ENCODE results near the gene KCNMB4.

The KCNMB4 gene

DNA sequence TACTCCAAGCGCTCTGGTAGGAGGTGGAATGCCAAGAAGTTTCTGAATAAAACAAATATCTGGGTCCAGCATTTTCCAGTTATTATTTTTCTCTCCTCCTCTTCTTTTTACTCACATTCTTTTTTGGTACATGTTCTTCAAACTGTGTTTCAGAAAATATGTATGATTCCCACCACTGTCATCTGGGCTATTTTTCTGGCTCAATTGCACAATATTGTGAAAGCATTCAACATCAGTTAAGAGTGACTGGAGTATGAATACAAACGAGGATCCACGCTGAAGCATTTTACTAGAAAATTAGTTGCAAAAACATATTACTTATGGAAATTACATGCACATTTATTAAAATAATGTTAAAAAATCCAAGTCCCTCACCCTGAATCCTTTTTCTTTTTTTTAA, 61.5 kb downstream of the KCNMB4 start:
- no peak overlapping the region for H3K4me3 ChIP-seq (ENCODE audit: low read length)
- H3K4me1 ChIP-seq (ENCODE audit: control insufficient read depth, insufficient read depth, low read length): no peaks in the 10 kb centered on the region
- H3K9me3 ChIP-seq (ENCODE audit: control insufficient read depth, insufficient read depth, low read length): no peaks in the 10 kb centered on the region
- H3K27ac ChIP-seq (ENCODE audit: low read length): no peak overlapping the region
- no CpG with 5 or more reads among the region's 3 CpGs for WGBS (ENCODE audit: insufficient coverage, insufficient read length)
- no peak for DNase-seq (ENCODE audit: low read depth, low spot score)
- H3K36me3 ChIP-seq (ENCODE audit: control insufficient read depth, insufficient read depth, low read length): no peaks in the 10 kb centered on the region
- H3K27me3 ChIP-seq (ENCODE audit: control insufficient read depth, insufficient read depth, low read length): no peaks in the 10 kb centered on the region

DNA sequence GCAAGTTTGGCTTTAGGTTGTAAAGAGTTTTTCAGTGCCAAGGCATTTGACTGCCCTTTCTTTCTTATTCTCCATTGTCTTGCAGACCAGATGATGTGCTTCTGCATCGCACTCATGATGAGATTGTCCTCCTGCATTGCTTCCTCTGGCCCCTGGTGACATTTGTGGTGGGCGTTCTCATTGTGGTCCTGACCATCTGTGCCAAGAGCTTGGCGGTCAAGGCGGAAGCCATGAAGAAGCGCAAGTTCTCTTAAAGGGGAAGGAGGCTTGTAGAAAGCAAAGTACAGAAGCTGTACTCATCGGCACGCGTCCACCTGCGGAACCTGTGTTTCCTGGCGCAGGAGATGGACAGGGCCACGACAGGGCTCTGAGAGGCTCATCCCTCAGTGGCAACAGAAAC, 64.3 kb downstream of the KCNMB4 start:
- DNase-seq (ENCODE audit: low read depth, low spot score): no peak
- no CpG with 5 or more reads among the region's 11 CpGs for WGBS (ENCODE audit: insufficient coverage, insufficient read length)
- Histone ChIP-seq H3K4me3 (ENCODE audit: low read length) (no peak overlapping the region), H3K27ac (ENCODE audit: low read length) (no peak overlapping the region), H3K36me3 (ENCODE audit: control insufficient read depth, insufficient read depth, low read length) (no peaks in the 10 kb centered on the region), H3K27me3 (ENCODE audit: control insufficient read depth, insufficient read depth, low read length) (no peaks in the 10 kb centered on the region), H3K4me1 (ENCODE audit: control insufficient read depth, insufficient read depth, low read length) (no peaks in the 10 kb centered on the region), H3K9me3 (ENCODE audit: control insufficient read depth, insufficient read depth, low read length) (no peaks in the 10 kb centered on the region)

GRCh38 chr12:70436836-70437235, 70.7 kb downstream of the KCNMB4 start:
- Histone ChIP-seq H3K27me3 (ENCODE audit: control insufficient read depth, insufficient read depth, low read length) (no peaks in the 10 kb centered on the region), H3K9me3 (ENCODE audit: control insufficient read depth, insufficient read depth, low read length) (no peaks in the 10 kb centered on the region), H3K4me1 (ENCODE audit: control insufficient read depth, insufficient read depth, low read length) (no peaks in the 10 kb centered on the region), H3K4me3 (ENCODE audit: low read length) (no peak overlapping the region), H3K27ac (ENCODE audit: low read length) (no peak overlapping the region), H3K36me3 (ENCODE audit: control insufficient read depth, insufficient read depth, low read length) (no peaks in the 10 kb centered on the region)
- no peak for DNase-seq (ENCODE audit: low read depth, low spot score)

DNA sequence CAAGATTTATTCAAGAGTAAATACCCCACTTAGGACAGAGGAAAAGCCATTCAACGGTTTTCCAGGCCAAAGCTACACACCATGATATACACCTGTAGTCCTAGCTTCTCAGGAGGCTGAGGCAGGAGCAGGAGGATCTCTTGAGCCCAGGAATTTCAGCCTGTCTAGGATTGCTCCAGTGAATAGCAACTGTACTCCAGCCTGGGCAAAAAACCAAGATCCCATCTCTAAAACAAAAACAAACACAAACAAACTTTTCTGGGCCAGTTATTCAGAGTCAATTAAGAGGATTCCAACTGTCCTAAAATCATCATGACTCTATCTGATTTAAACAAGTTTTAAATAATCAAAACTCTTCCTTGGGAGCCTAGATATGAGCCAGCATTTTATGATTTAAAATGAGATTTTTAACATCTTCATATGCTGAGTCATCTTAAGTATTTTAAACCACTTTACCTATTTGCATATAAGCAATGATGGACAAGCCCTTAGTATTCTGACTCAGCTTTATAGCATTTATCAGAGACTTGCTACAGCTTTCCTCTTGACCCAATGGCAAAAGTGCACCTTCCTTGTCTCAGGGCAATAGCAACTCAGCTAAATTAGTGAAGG, 77.1 kb downstream of the KCNMB4 start:
- Histone ChIP-seq H3K36me3 (ENCODE audit: control insufficient read depth, insufficient read depth, low read length) (no peaks in the 10 kb centered on the region), H3K4me1 (ENCODE audit: control insufficient read depth, insufficient read depth, low read length) (no peaks in the 10 kb centered on the region), H3K27me3 (ENCODE audit: control insufficient read depth, insufficient read depth, low read length) (no peaks in the 10 kb centered on the region), H3K9me3 (ENCODE audit: control insufficient read depth, insufficient read depth, low read length) (no peaks in the 10 kb centered on the region), H3K27ac (ENCODE audit: low read length) (no peak overlapping the region), H3K4me3 (ENCODE audit: low read length) (no peak overlapping the region)
- WGBS (ENCODE audit: insufficient coverage, insufficient read length): no CpG with 5 or more reads among the region's 1 CpG
- no peak for DNase-seq (ENCODE audit: low read depth, low spot score)

DNA sequence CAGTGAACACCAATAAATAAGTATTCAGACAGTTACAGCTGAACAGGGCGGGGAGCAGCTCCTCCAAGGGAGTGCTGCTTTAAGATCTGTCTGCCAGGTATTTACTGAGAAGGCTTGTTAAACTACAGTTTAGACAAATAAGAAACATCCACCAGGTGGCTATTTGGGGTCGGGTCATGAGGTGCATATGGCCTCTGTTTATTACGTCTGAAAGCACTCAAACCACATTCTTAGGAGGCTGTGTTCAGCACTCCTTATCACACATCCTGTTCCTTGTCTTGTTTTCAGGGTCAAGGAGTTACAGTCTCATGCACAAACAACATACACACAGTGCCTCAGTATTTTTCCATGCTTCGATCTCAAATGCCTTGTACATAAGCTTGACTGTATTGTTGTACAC, 78.8 kb downstream of the KCNMB4 start:
- no CpG with 5 or more reads among the region's 4 CpGs for WGBS (ENCODE audit: insufficient coverage, insufficient read length)
- DNase-seq (ENCODE audit: low read depth, low spot score): no peak
- H3K27me3 ChIP-seq (ENCODE audit: control insufficient read depth, insufficient read depth, low read length): no peaks in the 10 kb centered on the region

GRCh38 chr12:70448371-70448770, 82.3 kb downstream of the KCNMB4 start:
- Histone ChIP-seq H3K4me3 (ENCODE audit: low read length) (no peak overlapping the region), H3K27ac (ENCODE audit: low read length) (no peak overlapping the region), H3K4me1 (ENCODE audit: control insufficient read depth, insufficient read depth, low read length) (no peaks in the 10 kb centered on the region), H3K27me3 (ENCODE audit: control insufficient read depth, insufficient read depth, low read length) (no peaks in the 10 kb centered on the region), H3K36me3 (ENCODE audit: control insufficient read depth, insufficient read depth, low read length) (no peaks in the 10 kb centered on the region), H3K9me3 (ENCODE audit: control insufficient read depth, insufficient read depth, low read length) (0 out of 2 replicates have a peak, but pooled peaks cover 4% of the 10 kb centered on the region)
- no CpG with 5 or more reads among the region's 4 CpGs for WGBS (ENCODE audit: insufficient coverage, insufficient read length)
- no peak for DNase-seq (ENCODE audit: low read depth, low spot score)

More for the DNA sequence above, 78.8 kb downstream of the KCNMB4 start:
- Histone ChIP-seq H3K27ac (ENCODE audit: low read length) (no peak overlapping the region), H3K36me3 (ENCODE audit: control insufficient read depth, insufficient read depth, low read length) (no peaks in the 10 kb centered on the region), H3K4me1 (ENCODE audit: control insufficient read depth, insufficient read depth, low read length) (no peaks in the 10 kb centered on the region), H3K9me3 (ENCODE audit: control insufficient read depth, insufficient read depth, low read length) (0 out of 2 replicates have a peak, but pooled peaks cover 1% of the 10 kb centered on the region), H3K4me3 (ENCODE audit: low read length) (no peak overlapping the region)

DNA sequence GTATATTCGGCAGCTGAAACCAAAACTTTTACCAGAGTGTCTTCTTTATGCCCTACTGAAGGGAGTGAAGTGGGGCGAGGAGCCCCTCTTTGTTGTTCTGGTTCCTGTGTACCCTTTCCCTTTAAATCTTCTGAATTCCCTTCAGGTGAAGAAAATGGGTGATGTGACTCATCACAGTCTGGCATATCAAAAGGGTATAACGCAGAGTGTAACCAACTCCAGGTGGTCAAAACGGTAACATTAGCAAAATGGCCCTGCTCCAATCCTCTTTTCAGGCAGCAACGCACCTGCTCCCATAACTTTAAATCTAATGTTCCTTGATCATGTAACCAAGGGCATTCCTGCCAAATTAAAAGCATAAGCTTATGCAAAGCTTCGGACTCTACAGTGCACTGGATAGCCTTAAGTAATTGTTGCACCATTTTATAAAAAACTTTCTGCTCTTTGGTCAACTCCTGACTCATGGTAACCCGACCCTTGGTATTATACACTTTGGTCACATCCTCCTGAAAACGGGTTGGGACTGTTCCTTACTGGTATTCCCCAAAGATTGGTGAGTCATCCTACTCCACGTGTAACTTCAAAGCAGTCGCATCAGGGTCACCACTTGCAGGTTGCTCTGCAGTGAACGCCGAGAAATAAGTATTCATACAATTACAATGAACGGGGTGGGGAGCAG, 83.1 kb downstream of the KCNMB4 start:
- DNase-seq (ENCODE audit: low read depth, low spot score): no peak
- WGBS (ENCODE audit: insufficient coverage, insufficient read length): no CpG with 5 or more reads among the region's 13 CpGs
- H3K27me3 ChIP-seq (ENCODE audit: control insufficient read depth, insufficient read depth, low read length): no peaks in the 10 kb centered on the region

GRCh38 chr12:70449753-70450341, 83.8 kb downstream of the KCNMB4 start:
- no peak for DNase-seq (ENCODE audit: low read depth, low spot score)
- no peaks in the 10 kb centered on the region for H3K36me3 ChIP-seq (ENCODE audit: control insufficient read depth, insufficient read depth, low read length)
- 0 out of 2 replicates have a peak, but pooled peaks cover 4% of the 10 kb centered on the region for H3K9me3 ChIP-seq (ENCODE audit: control insufficient read depth, insufficient read depth, low read length)
- H3K27ac ChIP-seq (ENCODE audit: low read length): no peak overlapping the region
- WGBS (ENCODE audit: insufficient coverage, insufficient read length): no CpG with 5 or more reads among the region's 2 CpGs
- H3K27me3 ChIP-seq (ENCODE audit: control insufficient read depth, insufficient read depth, low read length): no peaks in the 10 kb centered on the region
- H3K4me3 ChIP-seq (ENCODE audit: low read length): no peak overlapping the region
- no peaks in the 10 kb centered on the region for H3K4me1 ChIP-seq (ENCODE audit: control insufficient read depth, insufficient read depth, low read length)

More for the DNA sequence above, 83.1 kb downstream of the KCNMB4 start:
- Histone ChIP-seq H3K36me3 (ENCODE audit: control insufficient read depth, insufficient read depth, low read length) (no peaks in the 10 kb centered on the region), H3K4me3 (ENCODE audit: low read length) (no peak overlapping the region), H3K27ac (ENCODE audit: low read length) (no peak overlapping the region), H3K9me3 (ENCODE audit: control insufficient read depth, insufficient read depth, low read length) (0 out of 2 replicates have a peak, but pooled peaks cover 4% of the 10 kb centered on the region), H3K4me1 (ENCODE audit: control insufficient read depth, insufficient read depth, low read length) (no peaks in the 10 kb centered on the region)

- no CpG with 5 or more reads among the region's 1 CpG for WGBS (ENCODE audit: insufficient coverage, insufficient read length)
- H3K9me3 ChIP-seq (ENCODE audit: control insufficient read depth, insufficient read depth, low read length): 0 out of 2 replicates have a peak, but pooled peaks cover 4% of the 10 kb centered on the region
- H3K36me3 ChIP-seq (ENCODE audit: control insufficient read depth, insufficient read depth, low read length): no peaks in the 10 kb centered on the region
- DNase-seq (ENCODE audit: low read depth, low spot score): no peak
- no peaks in the 10 kb centered on the region for H3K4me1 ChIP-seq (ENCODE audit: control insufficient read depth, insufficient read depth, low read length)
- H3K4me3 ChIP-seq (ENCODE audit: low read length): no peak overlapping the region
- H3K27me3 ChIP-seq (ENCODE audit: control insufficient read depth, insufficient read depth, low read length): no peaks in the 10 kb centered on the region
- no peak overlapping the region for H3K27ac ChIP-seq (ENCODE audit: low read length)
Observed at GRCh38 chr12:70451528-70451927, 85.4 kb downstream of the KCNMB4 start.

GRCh38 chr12:70456953-70457352, 90.9 kb downstream of the KCNMB4 start:
- H3K27ac ChIP-seq (ENCODE audit: low read length): no peak overlapping the region
- DNase-seq (ENCODE audit: low read depth, low spot score): no peak
- no peaks in the 10 kb centered on the region for H3K27me3 ChIP-seq (ENCODE audit: control insufficient read depth, insufficient read depth, low read length)
- H3K9me3 ChIP-seq (ENCODE audit: control insufficient read depth, insufficient read depth, low read length): no peaks in the 10 kb centered on the region
- no peak overlapping the region for H3K4me3 ChIP-seq (ENCODE audit: low read length)
- no peaks in the 10 kb centered on the region for H3K36me3 ChIP-seq (ENCODE audit: control insufficient read depth, insufficient read depth, low read length)
- H3K4me1 ChIP-seq (ENCODE audit: control insufficient read depth, insufficient read depth, low read length): no peaks in the 10 kb centered on the region

DNA sequence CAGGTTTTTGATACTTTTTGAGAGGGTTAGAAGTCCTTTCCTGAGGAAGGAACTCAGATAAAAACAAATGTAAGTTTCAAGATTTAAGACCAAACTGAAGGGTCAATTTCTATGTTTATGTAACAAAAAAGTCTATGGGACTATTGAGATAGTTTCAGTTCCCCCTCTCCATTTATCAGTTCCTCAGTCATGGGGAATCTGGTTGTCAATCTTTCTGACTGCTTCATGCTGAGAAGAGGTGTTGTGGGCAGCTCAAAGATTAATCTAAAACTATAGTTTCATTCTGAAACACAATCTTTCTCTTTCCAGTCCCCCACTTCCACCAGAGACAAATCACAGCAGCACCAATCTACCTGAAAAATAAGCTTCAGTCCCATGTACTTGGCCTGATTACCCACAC, 93.7 kb downstream of the KCNMB4 start:
- Histone ChIP-seq H3K27ac (ENCODE audit: low read length) (no peak overlapping the region), H3K36me3 (ENCODE audit: control insufficient read depth, insufficient read depth, low read length) (no peaks in the 10 kb centered on the region), H3K9me3 (ENCODE audit: control insufficient read depth, insufficient read depth, low read length) (peaks cover 3% of the 10 kb centered on the region), H3K4me3 (ENCODE audit: low read length) (no peak overlapping the region), H3K4me1 (ENCODE audit: control insufficient read depth, insufficient read depth, low read length) (no peaks in the 10 kb centered on the region), H3K27me3 (ENCODE audit: control insufficient read depth, insufficient read depth, low read length) (no peaks in the 10 kb centered on the region)
- no peak for DNase-seq (ENCODE audit: low read depth, low spot score)
